Thymus (tissue), 14 donors: ENCODE data around the gene HS3ST4. TPM values are rescaled to one million over a fixed set of nuclear protein-coding genes. Genes with fewer than 3 reads are reported as not detected.

Source experiments
- DNase-seq, 9 donors: peaks; one replicate each; pipeline ENCODE4 v3.0.0-alpha.2; 2013; ENCODE audit warnings: low spot score in 9 of 9, low read depth in 6 of 9, missing footprints in 1 of 9
- H3K27ac ChIP-seq, 2 donors: one replicate each; pipeline ENCODE4 v1.5.1; 2013; ENCODE audit warnings: control low read depth in 1 of 2, low read depth in 1 of 2, low read length in 1 of 2, mild to moderate bottlenecking in 1 of 2, moderate library complexity in 1 of 2
- H3K27me3 ChIP-seq, 2 donors: one replicate each; pipeline ENCODE4 v1.5.1; 2013; ENCODE audit warnings: low read length in 1 of 2; ENCODE audit not compliant: control insufficient read depth in 2 of 2, insufficient read depth in 1 of 2
- H3K36me3 ChIP-seq, 2 donors: one replicate each; pipeline ENCODE4 v1.5.1; 2013; ENCODE audit warnings: low read length in 1 of 2, mild to moderate bottlenecking in 1 of 2, moderate library complexity in 1 of 2; ENCODE audit not compliant: control insufficient read depth in 2 of 2, insufficient read depth in 2 of 2
- H3K4me1 ChIP-seq, 2 donors: one replicate each; pipeline ENCODE4 v1.5.1; 2013; ENCODE audit warnings: low read length in 2 of 2; ENCODE audit not compliant: control insufficient read depth in 2 of 2, insufficient read depth in 2 of 2
- H3K4me3 ChIP-seq, 2 donors: one replicate each; pipeline ENCODE4 v1.5.1; 2013; ENCODE audit warnings: low read length in 2 of 2, control low read depth in 1 of 2, mild to moderate bottlenecking in 1 of 2
- H3K9me3 ChIP-seq, 2 donors: one replicate each; pipeline ENCODE4 v1.5.1; 2013; ENCODE audit warnings: low read length in 1 of 2, mild to moderate bottlenecking in 1 of 2; ENCODE audit not compliant: control insufficient read depth in 2 of 2, insufficient read depth in 1 of 2
- WGBS: extraction: QIAGEN DNeasy Blood & Tissue Kit; methylation state at CpG from one replicate; pipeline ENCODE4 v1.1.7; 2013; 5-methylcytosine and 5-hydroxymethylcytosine counted together
- long read RNA-seq, 10 donors: transcript quantifications; one replicate each; lab custom pipeline, GENCODE V29; 2026
- polyA plus RNA-seq: library from polyadenylated mRNA; stranded (reverse); fragments of 200-250 nt; gene quantifications from one replicate; pipeline ENCODE4 v1.2.3, GENCODE V29; 2013
- total RNA-seq: library from RNA; stranded (reverse); fragments of 120-200 nt; gene quantifications from one replicate; pipeline ENCODE4 v1.2.4, GENCODE V29; 2013
- donor health status: healthy.

HS3ST4 gene
- total RNA-seq, result 0.05 TPM
- polyA plus RNA-seq, result 0.18 TPM
- long read RNA-seq, donor 1, result 0 reads
- long read RNA-seq, donor 2, result 0 reads
- long read RNA-seq, donor 3, result 0 reads
- long read RNA-seq, donor 4, result 0 reads
- long read RNA-seq, donor 5, result 0 reads
- long read RNA-seq, donor 6, result 0 reads
- long read RNA-seq, donor 7, result 0 reads
- long read RNA-seq, donor 8, result 0 reads
- long read RNA-seq, donor 9, result 0 reads
- long read RNA-seq, donor 10, result 0 reads

DNA sequence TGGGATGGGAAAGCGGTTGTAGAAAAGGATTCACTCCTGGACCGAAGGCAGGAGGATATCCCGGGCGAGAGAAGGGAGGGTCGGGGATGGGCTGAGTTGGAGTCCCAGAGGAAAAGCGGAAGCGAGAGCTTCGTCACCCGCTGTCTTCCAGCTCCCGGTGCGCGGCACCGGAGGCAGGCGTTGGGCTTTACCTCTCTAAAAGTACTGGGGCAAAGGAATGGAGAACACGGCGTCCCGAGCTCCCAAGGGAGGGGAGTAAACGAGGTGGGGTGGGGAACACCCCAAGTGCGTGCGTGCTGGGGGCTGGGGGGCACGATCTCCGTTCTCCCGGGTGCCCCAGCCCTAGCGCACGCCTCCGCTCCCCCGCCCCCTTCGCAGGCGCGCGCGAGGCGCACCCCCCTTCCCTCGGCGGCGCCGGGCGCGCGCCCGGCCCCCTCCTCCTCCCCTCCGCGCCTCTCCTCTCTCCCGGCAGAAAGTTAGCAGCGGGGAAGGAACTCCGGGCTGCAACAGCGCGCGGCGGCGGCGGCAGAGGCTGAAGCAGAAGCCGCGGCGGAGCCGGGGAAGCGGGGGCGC, at the start of gene HS3ST4:
Gene HS3ST4 (plus strand): TSS at position 441 of the 573 bp plus-strand sequence.
- 2% methylated on average over 55 of the region's 58 CpGs for WGBS
- DNase-seq, result no peak
- H3K36me3 ChIP-seq, result no peaks in the 10 kb centered on the region
- peaks cover 54 to 58% of the 10 kb centered on the region in 2 donors for H3K27me3 ChIP-seq
- no peak within 1 kb of the TSS for H3K27ac ChIP-seq
- no peaks in the 10 kb centered on the region for H3K4me1 ChIP-seq
- H3K4me3 ChIP-seq, result peak within 1 kb of the TSS in 1 of 2 donors; percentile 31
- no peaks in the 10 kb centered on the region for H3K9me3 ChIP-seq

DNA sequence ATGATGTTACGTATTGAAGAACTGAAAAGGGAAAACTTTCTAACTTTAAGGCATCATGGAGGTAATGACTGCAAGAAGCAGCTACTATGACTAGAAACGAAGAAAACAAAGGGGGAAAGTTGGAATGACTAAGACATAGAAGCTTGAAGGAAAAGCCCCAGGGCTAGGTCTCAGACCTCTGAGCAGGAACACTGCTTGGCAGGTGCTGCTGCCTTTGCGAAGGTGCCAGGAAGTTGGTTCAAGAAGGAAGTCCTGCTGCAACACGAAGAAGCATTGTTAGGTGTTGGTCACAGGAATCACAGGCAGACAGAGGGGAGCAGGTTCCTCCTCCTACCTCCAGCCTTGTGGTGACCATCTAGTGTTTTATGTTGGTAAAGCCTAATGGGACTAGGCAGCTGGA, 48.1 kb upstream of the HS3ST4 start:
- no peaks in the 10 kb centered on the region for H3K4me1 ChIP-seq

DNA sequence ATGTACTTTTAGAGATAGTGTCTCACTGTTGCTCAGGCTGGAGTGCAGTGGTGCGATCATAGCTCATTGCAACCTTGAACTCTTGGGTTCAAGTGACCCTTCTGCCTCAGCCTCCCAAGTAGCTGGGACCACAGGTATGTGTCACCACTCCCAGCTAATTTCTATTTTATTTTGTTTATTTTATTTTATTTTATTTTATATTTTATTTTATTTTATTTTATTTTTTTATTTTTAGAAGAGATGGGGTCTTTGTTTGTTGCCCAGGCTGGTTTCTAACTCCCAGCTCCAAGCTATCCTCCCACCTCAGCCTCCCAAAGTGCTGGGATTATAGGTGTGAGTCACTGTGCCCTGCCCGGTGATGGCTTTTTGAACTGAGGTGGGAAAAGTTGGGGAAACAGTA, 35.1 kb upstream of the HS3ST4 start:
- no peaks in the 10 kb centered on the region for H3K9me3 ChIP-seq
- no peaks in the 10 kb centered on the region for H3K27me3 ChIP-seq
- no peaks in the 10 kb centered on the region for H3K36me3 ChIP-seq
- no peak for DNase-seq
- H3K27ac ChIP-seq, result no peak overlapping the region
- H3K4me1 ChIP-seq, result no peaks in the 10 kb centered on the region
- no peak overlapping the region for H3K4me3 ChIP-seq
- 98% methylated on average over 2 of the region's 2 CpGs for WGBS

More for the DNA sequence above, 48.1 kb upstream of the HS3ST4 start:
- H3K27me3 ChIP-seq, result no peaks in the 10 kb centered on the region
- WGBS, result 53% methylated on average over 4 of the region's 4 CpGs
- no peaks in the 10 kb centered on the region for H3K36me3 ChIP-seq
- DNase-seq, result no peak
- H3K9me3 ChIP-seq, result no peaks in the 10 kb centered on the region
- H3K4me3 ChIP-seq, result no peak overlapping the region
- H3K27ac ChIP-seq, result no peak overlapping the region

DNA sequence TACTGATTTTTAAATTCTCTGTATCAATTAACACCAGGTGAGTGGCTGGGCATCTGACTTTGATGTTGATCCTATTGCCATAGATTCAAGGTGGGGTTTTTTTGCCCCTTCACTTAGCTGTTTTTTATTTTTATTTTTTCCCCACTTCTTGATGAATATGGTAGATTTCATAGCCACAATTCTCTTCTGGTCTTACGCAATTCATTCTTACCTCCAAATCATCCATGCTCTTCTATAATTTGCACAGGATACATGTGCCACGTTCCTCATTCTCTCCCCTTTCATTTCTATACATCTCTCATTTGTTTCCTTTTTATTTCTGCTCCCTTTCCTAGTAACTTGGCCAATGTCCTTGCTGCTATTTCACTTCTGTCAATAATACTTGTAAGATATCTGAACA, 14.9 kb upstream of the HS3ST4 start:
- no peaks in the 10 kb centered on the region for H3K4me1 ChIP-seq
- no peak for DNase-seq
- no peak overlapping the region for H3K4me3 ChIP-seq
- 71% methylated on average over 2 of the region's 2 CpGs for WGBS
- no peaks in the 10 kb centered on the region for H3K27me3 ChIP-seq
- H3K36me3 ChIP-seq, result no peaks in the 10 kb centered on the region
- H3K27ac ChIP-seq, result no peak overlapping the region
- no peaks in the 10 kb centered on the region for H3K9me3 ChIP-seq

DNA sequence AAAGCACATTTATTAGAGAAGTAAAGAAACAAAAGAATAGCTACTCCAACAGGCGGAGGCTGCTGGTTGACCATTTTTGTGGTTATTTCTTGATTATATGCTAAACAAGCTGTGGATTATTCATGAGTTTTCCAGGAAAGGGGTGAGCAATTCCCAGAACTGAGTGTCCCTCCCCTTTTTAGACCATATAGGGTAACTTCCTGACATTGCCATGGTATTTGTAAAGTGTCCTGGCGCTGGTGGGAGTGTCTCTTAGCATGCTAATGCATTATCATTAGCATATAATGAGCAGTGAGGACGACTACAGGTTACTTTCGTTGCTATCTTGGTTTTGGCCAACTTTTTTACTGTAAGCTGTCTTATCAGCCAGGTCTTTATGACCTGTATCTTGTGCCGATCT, 12.2 kb upstream of the HS3ST4 start:
- Histone ChIP-seq H3K4me3 (no peak overlapping the region), H3K27me3 (no peaks in the 10 kb centered on the region), H3K9me3 (no peaks in the 10 kb centered on the region), H3K36me3 (no peaks in the 10 kb centered on the region), H3K27ac (no peak overlapping the region), H3K4me1 (no peaks in the 10 kb centered on the region)
- no peak for DNase-seq
- WGBS, result 60% methylated on average over 5 of the region's 5 CpGs

DNA sequence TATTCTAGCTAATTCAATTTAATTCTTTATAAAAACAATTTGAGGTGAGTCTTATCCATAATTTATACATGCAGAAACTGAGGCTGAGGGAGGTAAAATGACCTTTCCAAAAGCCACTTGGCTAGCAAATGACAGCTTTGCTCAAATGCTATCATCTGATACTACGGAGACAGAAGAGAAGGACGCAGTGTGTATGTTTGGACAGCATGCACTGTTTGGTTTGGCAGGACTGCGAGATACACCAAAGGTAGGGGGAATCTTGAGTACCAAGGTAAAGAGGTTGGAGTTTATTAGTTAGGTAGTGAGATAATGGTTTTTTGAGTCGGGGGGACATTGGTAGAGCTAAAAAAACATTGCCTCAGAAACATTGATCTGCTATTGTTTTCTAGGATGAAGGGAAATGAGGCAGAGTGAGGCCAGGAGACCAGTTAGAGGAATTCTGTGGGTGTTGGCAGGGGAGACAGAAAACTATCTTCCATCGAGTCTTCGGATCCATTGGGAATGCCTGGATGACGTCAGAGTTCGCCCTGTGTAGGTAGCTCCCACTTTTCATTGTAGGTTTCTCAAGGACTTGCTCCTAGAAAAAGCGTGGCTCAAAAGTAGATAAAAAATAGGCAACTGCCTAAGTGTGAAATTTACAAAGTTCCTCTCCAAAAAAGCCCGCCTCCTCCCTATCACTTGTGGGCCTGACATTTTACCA, 2.5 kb upstream of the HS3ST4 start:
- H3K9me3 ChIP-seq, result no peaks in the 10 kb centered on the region
- WGBS, result 84% methylated on average over 10 of the region's 10 CpGs
- peaks cover 43 to 49% of the 10 kb centered on the region in 2 donors for H3K27me3 ChIP-seq
- H3K4me3 ChIP-seq, result no peak overlapping the region
- no peak overlapping the region for H3K27ac ChIP-seq
- no peaks in the 10 kb centered on the region for H3K4me1 ChIP-seq
- H3K36me3 ChIP-seq, result no peaks in the 10 kb centered on the region
- DNase-seq, result no peak

DNA sequence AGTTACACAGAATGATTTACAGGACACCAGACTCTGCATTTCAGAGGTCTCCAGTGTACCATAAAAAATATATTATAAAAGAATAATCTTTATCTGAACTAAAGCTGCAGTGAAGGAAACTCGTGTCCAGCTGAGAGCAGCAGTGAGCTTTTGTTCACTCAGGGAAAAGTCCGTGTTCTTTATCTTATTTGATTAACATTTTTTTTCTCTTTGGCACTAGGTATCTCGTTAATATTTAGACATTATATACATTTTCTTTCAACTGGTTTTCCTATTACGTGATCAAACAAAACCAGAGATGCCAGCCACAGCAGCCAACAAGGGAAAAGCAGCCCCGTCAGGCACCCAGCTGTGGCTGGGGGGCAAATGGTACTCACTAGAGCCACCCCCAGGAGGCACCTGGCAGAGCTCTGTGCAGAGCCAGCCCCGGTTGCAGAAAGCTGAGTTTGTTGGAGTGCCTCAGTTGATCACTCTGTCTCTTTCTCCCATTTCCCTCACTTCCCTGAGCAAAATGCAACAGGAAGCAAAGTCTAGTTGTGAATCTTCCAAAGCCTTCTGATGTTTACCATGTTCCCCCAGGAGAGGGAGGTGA, 1.1 kb upstream of the HS3ST4 start:
- Histone ChIP-seq H3K9me3 (no peaks in the 10 kb centered on the region), H3K27me3 (peaks cover 54 to 58% of the 10 kb centered on the region in 2 donors), H3K4me1 (no peaks in the 10 kb centered on the region), H3K27ac (no peak overlapping the region), H3K4me3 (no peak overlapping the region), H3K36me3 (no peaks in the 10 kb centered on the region)
- WGBS, result 37% methylated on average over 6 of the region's 6 CpGs
- no peak for DNase-seq

DNA sequence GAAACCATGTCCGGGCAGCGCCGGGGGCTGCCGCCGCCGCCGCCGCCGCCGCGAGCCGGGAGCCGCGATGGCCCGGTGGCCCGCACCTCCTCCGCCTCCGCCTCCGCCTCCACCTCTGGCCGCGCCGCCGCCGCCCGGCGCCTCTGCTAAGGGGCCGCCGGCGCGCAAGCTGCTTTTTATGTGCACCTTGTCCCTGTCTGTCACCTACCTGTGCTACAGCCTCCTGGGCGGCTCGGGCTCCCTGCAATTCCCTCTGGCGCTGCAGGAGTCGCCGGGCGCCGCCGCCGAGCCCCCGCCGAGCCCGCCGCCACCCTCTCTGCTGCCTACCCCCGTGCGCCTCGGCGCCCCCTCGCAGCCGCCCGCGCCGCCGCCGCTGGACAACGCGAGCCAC, 587 bp downstream of the HS3ST4 start:
- peak overlapping the region in 1 of 2 donors; percentile 31 for H3K4me3 ChIP-seq
- H3K27ac ChIP-seq, result no peak overlapping the region
- no peaks in the 10 kb centered on the region for H3K9me3 ChIP-seq
- 3% methylated on average over 56 of the region's 56 CpGs for WGBS
- no peak for DNase-seq
- no peaks in the 10 kb centered on the region for H3K36me3 ChIP-seq
- H3K4me1 ChIP-seq, result no peaks in the 10 kb centered on the region
- peaks cover 54 to 58% of the 10 kb centered on the region in 2 donors for H3K27me3 ChIP-seq
